GM10847 (cell line): ENCODE data around the gene DACT1.

Source experiments
- POLR2A ChIP-seq: IDR thresholded peaks from 2 replicates; pipeline ENCODE4 v1.6.1; 2011; ENCODE audit not compliant: insufficient read length; ENCODE audit errors: extremely low read depth

The DACT1 gene

DNA sequence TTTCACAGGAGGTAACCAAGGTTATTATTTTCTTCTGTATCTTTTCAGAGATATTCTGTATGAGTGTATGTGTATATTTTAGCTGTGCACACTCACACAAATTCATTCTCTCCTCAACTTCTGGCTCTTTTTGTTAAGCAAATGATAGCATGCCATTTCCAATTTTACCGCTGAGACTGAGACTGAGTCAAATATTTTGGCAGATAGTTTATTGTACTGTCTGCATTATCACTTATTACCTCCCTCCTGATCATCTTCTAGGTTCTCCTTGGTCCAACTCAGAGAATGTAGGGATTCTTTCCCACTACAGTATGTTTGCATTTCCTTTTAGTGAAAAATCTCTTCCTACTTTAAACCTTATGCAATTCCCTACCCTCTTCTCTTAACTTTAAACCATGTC is 33.3 kb downstream of the DACT1 start:
- TF ChIP-seq POLR2A: no peak

DNA sequence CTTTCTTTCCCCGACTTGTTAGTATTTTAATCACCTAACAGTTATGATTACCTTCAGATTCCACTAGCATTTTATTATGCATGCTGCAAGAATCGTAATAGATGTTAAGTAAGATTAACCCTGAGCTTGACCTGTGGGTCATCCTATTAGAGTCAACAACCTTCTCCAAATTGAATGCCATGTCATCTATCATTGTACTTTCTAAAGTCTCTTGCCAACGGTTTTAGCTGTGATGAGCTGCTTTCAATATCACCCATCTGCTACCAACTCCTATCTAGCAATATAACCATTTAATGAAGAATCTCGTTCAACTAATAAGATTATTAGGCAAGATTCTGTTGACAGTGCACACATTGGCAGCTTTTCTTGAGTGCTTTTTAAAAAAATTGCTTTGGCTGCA is 33.7 kb downstream of the DACT1 start:
- no peak for TF ChIP-seq POLR2A

DNA sequence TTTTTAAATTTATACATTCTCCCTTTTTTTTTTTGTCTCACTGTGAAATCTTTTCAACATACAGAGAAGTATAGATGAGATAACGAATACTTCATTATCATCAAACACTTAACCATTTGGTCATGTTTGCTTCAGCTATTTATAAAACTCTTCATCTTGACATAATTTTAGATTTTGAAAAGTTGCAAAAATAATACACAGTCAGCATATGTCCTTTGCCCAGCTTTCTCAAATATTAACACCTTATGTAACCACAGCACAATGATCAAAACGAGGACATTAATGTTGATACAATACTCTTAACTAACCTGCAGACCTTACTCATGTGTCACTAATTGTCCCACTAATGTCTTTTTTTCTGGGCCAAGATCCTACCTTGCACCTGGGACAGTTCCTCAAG is 36.0 kb downstream of the DACT1 start:
- TF ChIP-seq POLR2A: no peak

GRCh38 chr14:58677001-58677400 is 39.2 kb downstream of the DACT1 start:
- TF ChIP-seq POLR2A: no peak

- TF ChIP-seq POLR2A: no peak
Measured at GRCh38 chr14:58677517-58677916, 39.8 kb downstream of the DACT1 start.

DNA sequence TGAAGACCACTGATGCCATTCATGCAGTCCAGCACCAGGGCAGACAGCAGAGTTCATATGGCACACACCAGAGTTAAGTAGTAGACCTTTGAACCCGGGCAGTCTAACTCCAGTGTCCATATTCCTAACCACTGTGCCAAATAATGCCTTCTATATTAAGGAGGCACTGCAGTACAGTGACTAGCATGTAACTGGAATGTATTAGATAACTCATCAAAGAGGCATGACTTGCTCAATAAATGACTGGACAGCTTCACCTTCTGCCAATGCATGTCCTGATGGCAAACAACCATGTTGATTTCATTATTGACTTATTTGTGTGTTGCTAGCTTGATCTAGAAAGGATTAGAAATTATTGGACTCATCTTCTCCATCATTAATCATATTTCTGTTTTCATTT is 40.2 kb downstream of the DACT1 start:
- TF ChIP-seq POLR2A: no peak

DNA sequence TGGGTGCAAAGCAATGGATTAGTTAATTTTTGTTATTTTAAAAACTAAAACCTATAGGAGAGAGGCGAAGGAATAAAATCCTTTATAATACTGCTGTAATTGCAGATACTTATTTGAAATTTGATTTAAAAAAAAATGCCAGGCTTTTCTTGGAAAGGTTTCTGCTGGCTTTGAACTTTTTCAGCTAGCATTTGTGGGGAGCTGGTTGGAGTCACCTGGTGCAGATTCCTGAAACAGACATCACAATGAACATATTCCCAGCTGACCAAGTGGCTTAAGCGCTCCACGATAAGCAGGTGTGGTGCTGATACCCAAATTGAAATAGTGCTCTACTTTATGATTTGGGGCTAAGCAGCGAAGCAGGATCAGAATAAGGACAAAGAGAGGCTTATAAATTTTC is 42.9 kb downstream of the DACT1 start:
- no peak for TF ChIP-seq POLR2A

DNA sequence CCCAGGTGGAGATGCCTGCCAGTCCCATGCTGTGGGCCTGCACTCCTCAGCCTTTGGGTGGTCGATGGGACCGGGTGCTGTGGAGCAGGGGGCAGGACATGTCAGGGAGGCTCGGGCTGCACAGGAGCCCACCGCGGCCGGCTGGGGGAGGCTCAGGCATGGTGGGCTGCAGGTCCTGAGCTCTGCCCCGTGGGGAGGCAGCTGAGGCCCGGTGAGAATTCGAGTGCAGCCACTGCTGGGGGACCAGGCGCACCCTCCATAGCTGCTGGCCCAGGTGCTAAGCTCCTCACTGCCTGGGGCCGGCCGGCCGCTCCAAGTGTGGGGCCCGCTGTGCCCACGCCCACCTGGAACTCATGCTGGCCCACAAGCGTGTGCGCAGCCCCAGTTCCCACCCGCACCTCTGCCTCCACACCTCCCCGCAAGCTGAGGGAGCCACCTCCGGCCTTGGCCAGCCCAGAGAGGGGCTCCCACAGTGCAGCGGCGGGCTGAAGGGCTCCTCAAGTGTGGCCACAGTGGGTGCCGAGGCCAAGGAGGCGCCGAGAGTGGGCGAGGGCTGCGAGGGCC is 49.6 kb downstream of the DACT1 start:
- TF ChIP-seq POLR2A: no peak

GRCh38 chr14:58690801-58691516 is 53.2 kb downstream of the DACT1 start:
- TF ChIP-seq POLR2A: no peak

- no peak for TF ChIP-seq POLR2A
Measured at GRCh38 chr14:58693048-58693447, 55.3 kb downstream of the DACT1 start.

DNA sequence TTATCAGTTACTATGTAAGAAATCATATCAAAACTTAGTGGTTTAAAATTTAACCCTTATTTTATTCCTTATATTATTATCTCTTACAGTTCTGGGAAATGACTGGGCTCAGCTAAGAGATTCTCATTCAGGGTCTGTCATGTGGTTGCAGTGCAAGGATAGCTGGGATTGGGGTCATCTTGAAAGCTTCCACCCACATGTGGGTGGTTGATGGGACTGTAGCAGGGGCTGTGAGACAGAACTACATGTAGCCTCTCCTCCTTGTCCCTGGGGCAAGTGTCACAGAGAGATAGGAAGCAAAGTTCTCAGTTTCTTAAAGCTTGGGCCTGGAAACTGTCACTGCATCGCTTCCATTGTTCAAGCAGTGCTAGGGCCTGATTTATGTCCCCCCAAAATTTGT is 57.8 kb downstream of the DACT1 start:
- no peak for TF ChIP-seq POLR2A

DNA sequence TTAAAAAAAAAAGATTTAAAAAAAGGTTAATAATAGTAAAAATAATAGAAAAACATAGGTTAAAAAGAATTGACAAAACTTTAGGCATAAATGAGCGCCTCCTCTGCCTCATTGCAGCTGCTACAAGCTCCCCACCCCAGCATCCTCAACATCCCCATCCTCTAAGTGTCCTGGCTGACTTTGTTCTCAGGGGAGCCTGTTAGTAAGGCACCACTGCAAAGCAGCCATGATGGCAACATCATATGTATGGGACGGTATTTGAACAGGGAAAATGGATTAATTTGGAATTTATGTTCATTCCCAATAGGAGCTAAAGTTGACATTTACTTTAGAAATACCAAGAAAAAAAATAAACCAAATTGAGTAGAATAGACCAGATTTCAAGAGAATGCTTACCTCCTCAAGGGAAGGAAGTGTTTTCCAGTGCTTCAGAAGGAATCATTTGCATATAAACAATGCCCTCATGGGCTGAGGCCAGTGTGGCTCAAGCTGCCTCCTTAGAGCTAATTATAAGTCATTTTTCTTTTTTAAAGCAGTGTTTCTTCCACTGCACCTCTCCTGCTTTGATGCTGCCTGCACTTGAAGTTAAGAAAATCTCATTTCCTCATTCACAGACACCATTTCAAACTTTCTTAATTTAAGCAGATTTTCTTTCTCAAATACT is 59.6 kb downstream of the DACT1 start:
- TF ChIP-seq POLR2A: no peak
